ENCODE measurements around the gene NFIB. TPM values are rescaled to one million over a fixed set of nuclear protein-coding genes. Genes with fewer than 3 reads are reported as not detected.

NFIB gene
- total RNA-seq, 4 donors from 2014 or later, result 40.2 to 150 (median 83.7) TPM

- DNase-seq, result no peak
- H3K9me3 ChIP-seq, result no peaks in the 10 kb centered on the region
- in situ Hi-C loops (cut with MboI; ENCODE audit: low pct_ligation_motif_present in 1 of 4, low pct_unique_long_range_greater_than_20kb in 1 of 4, low sequenced_read_pairs in 3 of 4) (no loop called here), intact Hi-C loops (cut with DNase I; ENCODE audit: low total_unique reads) (no loop called here)
- H3K36me3 ChIP-seq, result peaks cover 0 to 6% (median 0%) of the 10 kb centered on the region in 4 donors
- peaks cover 0 to 2% (median 0%) of the 10 kb centered on the region in 4 donors for H3K4me1 ChIP-seq
- TF ChIP-seq EP300 (IDR thresholded peaks at IDR 0.05; ENCODE audit: low read depth) (no peak), POLR2A (IDR thresholded peaks at IDR 0.05) (no peak), CTCF (IDR thresholded peaks at IDR 0.05) (no peak), POLR2AphosphoS5 (IDR thresholded peaks at IDR 0.05) (no peak)
- no peak overlapping the region for H3K27ac ChIP-seq
- no peak overlapping the region for H3K4me3 ChIP-seq
- WGBS, 2 donors (ENCODE audit: low coverage in 1 of 2), result 92% methylated on average over 1 of the region's 1 CpG
- H3K27me3 ChIP-seq, result no peaks in the 10 kb centered on the region
These were observed 186.3 kb downstream of the NFIB start for GRCh38 chr9:14127656-14128055.

- TF ChIP-seq POLR2AphosphoS5 (IDR thresholded peaks at IDR 0.05), result no peak
- no peak for TF ChIP-seq POLR2A (IDR thresholded peaks at IDR 0.05)
- TF ChIP-seq EP300 (IDR thresholded peaks at IDR 0.05; ENCODE audit: low read depth), result no peak
- TF ChIP-seq CTCF (IDR thresholded peaks at IDR 0.05), result no peak
- H3K4me3 ChIP-seq, result no peak overlapping the region
- DNase-seq, result no peak
- H3K4me1 ChIP-seq, result no peaks in the 10 kb centered on the region
- in situ Hi-C loops (cut with MboI; ENCODE audit: low pct_ligation_motif_present in 1 of 4, low pct_unique_long_range_greater_than_20kb in 1 of 4, low sequenced_read_pairs in 3 of 4) (no loop called here), intact Hi-C loops (cut with DNase I; ENCODE audit: low total_unique reads) (no loop called here)
- no peaks in the 10 kb centered on the region for H3K9me3 ChIP-seq
- no peaks in the 10 kb centered on the region for H3K27me3 ChIP-seq
- H3K36me3 ChIP-seq, result peaks cover 0 to 4% (median 0%) of the 10 kb centered on the region in 4 donors
- no peak overlapping the region for H3K27ac ChIP-seq
- WGBS, 2 donors (ENCODE audit: low coverage in 1 of 2), result 53 to 75% methylated on average over 2 of the region's 2 CpGs
These were observed 194.0 kb downstream of the NFIB start for GRCh38 chr9:14119694-14120514.

- Histone ChIP-seq H3K27me3 (no peaks in the 10 kb centered on the region), H3K9me3 (no peaks in the 10 kb centered on the region), H3K4me3 (no peak overlapping the region), H3K36me3 (peaks cover 0 to 10% (median 4%) of the 10 kb centered on the region in 4 donors), H3K27ac (no peak overlapping the region), H3K4me1 (no peaks in the 10 kb centered on the region)
- intact Hi-C loops (cut with DNase I; ENCODE audit: low total_unique reads), result no loop called here
- TF ChIP-seq CTCF (IDR thresholded peaks at IDR 0.05), result no peak
- TF ChIP-seq EP300 (IDR thresholded peaks at IDR 0.05; ENCODE audit: low read depth), result no peak
- no peak for TF ChIP-seq POLR2A (IDR thresholded peaks at IDR 0.05)
- no peak for TF ChIP-seq POLR2AphosphoS5 (IDR thresholded peaks at IDR 0.05)
- 88 to 92% methylated on average over 6 of the region's 6 CpGs for WGBS, 2 donors (ENCODE audit: low coverage in 1 of 2)
- in situ Hi-C loops (cut with MboI; ENCODE audit: low pct_ligation_motif_present in 1 of 4, low pct_unique_long_range_greater_than_20kb in 1 of 4, low sequenced_read_pairs in 3 of 4), result no loop called here
- DNase-seq, result no peak
These were observed 201.7 kb downstream of the NFIB start for GRCh38 chr9:14112226-14112625.

GRCh38 chr9:14111696-14112095, 202.2 kb downstream of the NFIB start:
- H3K36me3 ChIP-seq, result peaks cover 0 to 10% (median 4%) of the 10 kb centered on the region in 4 donors
- WGBS, 2 donors (ENCODE audit: low coverage in 1 of 2), result 81 to 88% methylated on average over 1 of the region's 1 CpG

More at GRCh38 chr9:14111696-14112095, 202.2 kb downstream of the NFIB start:
- no peak for TF ChIP-seq POLR2AphosphoS5 (IDR thresholded peaks at IDR 0.05)
- TF ChIP-seq POLR2A (IDR thresholded peaks at IDR 0.05), result no peak
- no peak for TF ChIP-seq CTCF (IDR thresholded peaks at IDR 0.05)
- no peak for TF ChIP-seq EP300 (IDR thresholded peaks at IDR 0.05; ENCODE audit: low read depth)
- H3K27ac ChIP-seq, result no peak overlapping the region
- in situ Hi-C loops (cut with MboI; ENCODE audit: low pct_ligation_motif_present in 1 of 4, low pct_unique_long_range_greater_than_20kb in 1 of 4, low sequenced_read_pairs in 3 of 4) (no loop called here), intact Hi-C loops (cut with DNase I; ENCODE audit: low total_unique reads) (no loop called here)
- H3K27me3 ChIP-seq, result no peaks in the 10 kb centered on the region
- DNase-seq, result no peak
- no peak overlapping the region for H3K4me3 ChIP-seq
- H3K4me1 ChIP-seq, result no peaks in the 10 kb centered on the region
- no peaks in the 10 kb centered on the region for H3K9me3 ChIP-seq
